ENCODE data around the gene SBNO2.

DNA sequence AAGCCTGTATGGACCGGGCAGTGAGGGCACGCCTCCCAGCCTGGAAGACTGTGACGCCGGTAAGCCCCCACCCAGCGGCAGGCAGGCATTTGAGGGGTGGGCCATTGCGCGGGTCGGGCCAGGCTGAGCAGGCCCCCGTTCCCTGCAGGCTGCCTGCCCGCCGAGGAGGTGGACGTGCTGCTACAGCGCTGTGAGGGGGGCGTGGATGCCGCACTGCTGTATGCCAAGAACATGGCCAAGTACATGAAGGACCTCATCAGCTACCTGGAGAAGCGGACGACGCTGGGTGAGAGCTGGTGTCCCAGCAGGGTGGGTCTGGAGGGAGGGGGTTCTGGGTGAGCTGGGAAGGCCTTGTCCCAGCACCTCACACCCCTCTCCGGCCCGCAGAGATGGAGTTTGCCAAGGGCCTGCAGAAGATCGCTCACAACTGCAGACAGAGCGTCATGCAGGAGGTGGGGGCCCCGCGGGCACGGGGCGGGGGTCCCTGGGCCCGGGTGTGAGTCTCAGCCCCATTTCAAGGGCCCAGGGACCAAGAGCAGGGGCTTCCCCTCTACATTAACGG is 100.0 kb downstream of the SBNO2 start:
- TF ChIP-seq, protein P1, sequence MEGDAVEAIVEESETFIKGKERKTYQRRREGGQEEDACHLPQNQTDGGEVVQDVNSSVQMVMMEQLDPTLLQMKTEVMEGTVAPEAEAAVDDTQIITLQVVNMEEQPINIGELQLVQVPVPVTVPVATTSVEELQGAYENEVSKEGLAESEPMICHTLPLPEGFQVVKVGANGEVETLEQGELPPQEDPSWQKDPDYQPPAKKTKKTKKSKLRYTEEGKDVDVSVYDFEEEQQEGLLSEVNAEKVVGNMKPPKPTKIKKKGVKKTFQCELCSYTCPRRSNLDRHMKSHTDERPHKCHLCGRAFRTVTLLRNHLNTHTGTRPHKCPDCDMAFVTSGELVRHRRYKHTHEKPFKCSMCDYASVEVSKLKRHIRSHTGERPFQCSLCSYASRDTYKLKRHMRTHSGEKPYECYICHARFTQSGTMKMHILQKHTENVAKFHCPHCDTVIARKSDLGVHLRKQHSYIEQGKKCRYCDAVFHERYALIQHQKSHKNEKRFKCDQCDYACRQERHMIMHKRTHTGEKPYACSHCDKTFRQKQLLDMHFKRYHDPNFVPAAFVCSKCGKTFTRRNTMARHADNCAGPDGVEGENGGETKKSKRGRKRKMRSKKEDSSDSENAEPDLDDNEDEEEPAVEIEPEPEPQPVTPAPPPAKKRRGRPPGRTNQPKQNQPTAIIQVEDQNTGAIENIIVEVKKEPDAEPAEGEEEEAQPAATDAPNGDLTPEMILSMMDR (IDR thresholded peaks at IDR 0.05) = no peak
- no peak for TF ChIP-seq EP300 (IDR thresholded peaks at IDR 0.05)

Data from stomach (tissue), 4 donors.